ENCODE results near the gene LHX6.

Gene LHX6

GRCh38 chr9:122197426-122197825 lies 31.3 kb downstream of the LHX6 start:
- no peak for TF ChIP-seq FOXM1 (IDR thresholded peaks at IDR 0.05; ENCODE audit: borderline replicate concordance, low read depth)
- no peak for TF ChIP-seq TCF12 (IDR thresholded peaks at IDR 0.05; ENCODE audit: low read depth)
- no peak for TF ChIP-seq REST (IDR thresholded peaks at IDR 0.05; ENCODE audit: low read depth)
- no peak for TF ChIP-seq RAD21 (IDR thresholded peaks at IDR 0.05; ENCODE audit: low read depth)
- no peak for TF ChIP-seq TEAD4 (IDR thresholded peaks at IDR 0.05)
- TF ChIP-seq YY1 (IDR thresholded peaks at IDR 0.05; ENCODE audit: low read depth): no peak
- TF ChIP-seq, protein P1, sequence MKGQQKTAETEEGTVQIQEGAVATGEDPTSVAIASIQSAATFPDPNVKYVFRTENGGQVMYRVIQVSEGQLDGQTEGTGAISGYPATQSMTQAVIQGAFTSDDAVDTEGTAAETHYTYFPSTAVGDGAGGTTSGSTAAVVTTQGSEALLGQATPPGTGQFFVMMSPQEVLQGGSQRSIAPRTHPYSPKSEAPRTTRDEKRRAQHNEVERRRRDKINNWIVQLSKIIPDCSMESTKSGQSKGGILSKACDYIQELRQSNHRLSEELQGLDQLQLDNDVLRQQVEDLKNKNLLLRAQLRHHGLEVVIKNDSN (IDR thresholded peaks at IDR 0.05): no peak
- no peak for TF ChIP-seq CREB1 (IDR thresholded peaks at IDR 0.05; ENCODE audit: low read depth)
- no peak for TF ChIP-seq TAF1 (IDR thresholded peaks at IDR 0.05; ENCODE audit: low read depth)
- no peak for TF ChIP-seq CEBPB (IDR thresholded peaks at IDR 0.05)
- no peak for TF ChIP-seq EP300 (IDR thresholded peaks at IDR 0.05; ENCODE audit: borderline replicate concordance)
- TF ChIP-seq, protein P2, sequence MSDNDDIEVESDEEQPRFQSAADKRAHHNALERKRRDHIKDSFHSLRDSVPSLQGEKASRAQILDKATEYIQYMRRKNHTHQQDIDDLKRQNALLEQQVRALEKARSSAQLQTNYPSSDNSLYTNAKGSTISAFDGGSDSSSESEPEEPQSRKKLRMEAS (IDR thresholded peaks at IDR 0.05): no peak
- TF ChIP-seq NFIC (IDR thresholded peaks at IDR 0.05): no peak
- no peak for TF ChIP-seq ZBTB7A (IDR thresholded peaks at IDR 0.05; ENCODE audit: low read depth)
- TF ChIP-seq EGR1 (IDR thresholded peaks at IDR 0.05): no peak

DNA sequence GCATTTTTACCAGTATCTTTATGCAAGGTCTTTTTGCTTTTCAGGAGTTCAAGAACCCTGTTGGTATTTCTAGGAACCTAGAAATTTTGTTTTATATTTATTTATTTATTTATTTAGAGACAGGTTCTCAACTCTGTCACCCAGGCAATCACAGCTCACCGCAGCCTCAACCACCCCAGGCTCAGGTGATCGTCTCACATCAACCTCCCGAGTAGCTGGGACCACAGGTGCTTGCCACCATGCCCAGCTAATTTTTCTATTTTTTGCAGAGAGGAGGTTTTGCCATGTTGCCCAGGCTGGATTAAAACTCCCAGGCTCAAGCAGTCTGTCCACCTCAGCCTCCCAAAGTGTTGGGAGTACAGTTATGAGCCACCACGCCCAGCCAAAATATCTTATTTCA lies 32.9 kb downstream of the LHX6 start:
- TF ChIP-seq CEBPB (IDR thresholded peaks at IDR 0.05) (no peak), EP300 (IDR thresholded peaks at IDR 0.05; ENCODE audit: borderline replicate concordance) (no peak), EGR1 (IDR thresholded peaks at IDR 0.05) (no peak), REST (IDR thresholded peaks at IDR 0.05; ENCODE audit: low read depth) (no peak)

DNA sequence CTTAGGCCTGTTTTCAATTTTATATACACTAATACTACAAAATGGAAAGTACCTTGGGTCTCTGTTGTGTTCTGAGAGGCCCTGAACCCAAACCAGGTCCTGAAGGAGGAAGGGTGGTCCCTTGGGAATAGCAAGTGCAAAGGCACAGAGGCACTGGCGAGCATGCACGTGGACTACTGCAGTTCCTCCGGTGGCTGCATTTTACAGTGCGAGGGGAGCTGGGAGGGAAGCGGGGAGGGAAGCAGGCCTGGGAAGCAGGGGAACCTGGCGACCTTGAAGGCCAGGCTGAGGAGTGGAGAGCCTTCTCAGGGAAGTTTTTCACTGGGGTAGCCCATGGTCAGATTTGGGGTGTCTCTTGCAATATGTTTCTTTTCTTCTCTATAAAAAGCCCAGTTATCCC lies 35.1 kb downstream of the LHX6 start:
- TF ChIP-seq, protein P2 (IDR thresholded peaks at IDR 0.05): no peak
- TF ChIP-seq, protein P1 (IDR thresholded peaks at IDR 0.05): no peak
- TF ChIP-seq YY1 (IDR thresholded peaks at IDR 0.05; ENCODE audit: low read depth) (no peak), NFIC (IDR thresholded peaks at IDR 0.05) (no peak), CEBPB (IDR thresholded peaks at IDR 0.05) (no peak), REST (IDR thresholded peaks at IDR 0.05; ENCODE audit: low read depth) (no peak), EP300 (IDR thresholded peaks at IDR 0.05; ENCODE audit: borderline replicate concordance) (no peak), ZBTB7A (IDR thresholded peaks at IDR 0.05; ENCODE audit: low read depth) (no peak), CREB1 (IDR thresholded peaks at IDR 0.05; ENCODE audit: low read depth) (no peak), TAF1 (IDR thresholded peaks at IDR 0.05; ENCODE audit: low read depth) (no peak), TCF12 (IDR thresholded peaks at IDR 0.05; ENCODE audit: low read depth) (no peak), RAD21 (IDR thresholded peaks at IDR 0.05; ENCODE audit: low read depth) (no peak), TEAD4 (IDR thresholded peaks at IDR 0.05) (no peak)

- TF ChIP-seq REST (IDR thresholded peaks at IDR 0.05; ENCODE audit: low read depth) (no peak), RAD21 (IDR thresholded peaks at IDR 0.05; ENCODE audit: low read depth) (no peak), EGR1 (IDR thresholded peaks at IDR 0.05) (no peak), EP300 (IDR thresholded peaks at IDR 0.05; ENCODE audit: borderline replicate concordance) (no peak), TAF1 (IDR thresholded peaks at IDR 0.05; ENCODE audit: low read depth) (no peak), TEAD4 (IDR thresholded peaks at IDR 0.05) (no peak), ZBTB7A (IDR thresholded peaks at IDR 0.05; ENCODE audit: low read depth) (no peak), NFIC (IDR thresholded peaks at IDR 0.05) (no peak), CREB1 (IDR thresholded peaks at IDR 0.05; ENCODE audit: low read depth) (no peak), FOXM1 (IDR thresholded peaks at IDR 0.05; ENCODE audit: borderline replicate concordance, low read depth) (no peak)
- TF ChIP-seq, protein P1 (IDR thresholded peaks at IDR 0.05): no peak
- TF ChIP-seq, protein P2 (IDR thresholded peaks at IDR 0.05): no peak
Measured at GRCh38 chr9:122192914-122193525, 35.7 kb downstream of the LHX6 start.

Measured in Ishikawa (cell line).